ENCODE data around the gene PDIA4.
"Not testable (repeated sequence)": the region's sequence is repeated elsewhere in the genome, so short reads cannot be mapped to it uniquely, and the experiment has no call there.

The PDIA4 gene

DNA sequence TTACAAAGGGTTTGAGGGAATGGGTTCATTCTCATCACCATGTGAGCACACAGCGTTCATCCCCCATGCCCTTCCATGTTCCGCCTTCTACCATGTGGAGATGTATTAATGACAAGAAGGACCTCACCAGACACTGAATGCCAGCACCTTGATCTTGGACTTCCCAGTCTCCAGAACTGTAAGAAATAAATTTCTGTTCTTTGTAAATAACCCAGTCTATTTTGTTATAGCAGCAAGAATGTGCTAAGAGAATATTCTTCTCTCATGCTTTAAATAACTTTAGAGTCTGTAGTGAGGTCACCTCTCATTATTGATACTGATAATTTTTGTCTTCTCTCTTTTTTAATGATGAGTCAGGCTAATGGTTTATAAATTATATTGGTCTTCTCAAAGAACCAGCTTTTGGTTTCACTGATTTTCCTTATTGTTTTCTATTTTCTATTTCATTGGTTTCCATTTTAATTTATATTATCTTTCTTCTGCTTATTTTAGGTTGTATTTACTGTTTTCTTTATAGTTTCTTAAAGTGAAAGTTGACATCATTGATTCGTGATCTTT, 3.1 kb upstream of the PDIA4 start:
- DNase-seq: no peak

DNA sequence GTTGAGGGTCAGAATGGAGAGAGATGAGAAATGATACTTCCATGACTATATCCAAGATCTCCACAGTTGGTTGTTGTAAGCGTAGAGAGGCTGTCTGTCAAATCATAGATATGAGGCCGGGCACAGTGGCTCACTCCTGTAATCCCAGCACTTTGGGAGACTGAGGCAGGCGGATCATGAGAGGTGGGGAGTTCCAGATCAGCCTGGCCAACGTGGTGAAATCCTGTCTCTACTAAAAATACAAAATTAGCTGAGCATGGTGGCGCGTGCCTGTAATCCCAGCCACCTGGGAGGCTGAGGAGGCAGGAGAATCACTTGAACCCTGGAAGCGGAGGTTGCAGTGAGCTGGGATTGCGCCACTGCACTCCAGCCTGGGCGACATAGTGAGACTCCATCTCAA, 2.1 kb upstream of the PDIA4 start:
- DNase-seq: not testable (repeated sequence)

DNA sequence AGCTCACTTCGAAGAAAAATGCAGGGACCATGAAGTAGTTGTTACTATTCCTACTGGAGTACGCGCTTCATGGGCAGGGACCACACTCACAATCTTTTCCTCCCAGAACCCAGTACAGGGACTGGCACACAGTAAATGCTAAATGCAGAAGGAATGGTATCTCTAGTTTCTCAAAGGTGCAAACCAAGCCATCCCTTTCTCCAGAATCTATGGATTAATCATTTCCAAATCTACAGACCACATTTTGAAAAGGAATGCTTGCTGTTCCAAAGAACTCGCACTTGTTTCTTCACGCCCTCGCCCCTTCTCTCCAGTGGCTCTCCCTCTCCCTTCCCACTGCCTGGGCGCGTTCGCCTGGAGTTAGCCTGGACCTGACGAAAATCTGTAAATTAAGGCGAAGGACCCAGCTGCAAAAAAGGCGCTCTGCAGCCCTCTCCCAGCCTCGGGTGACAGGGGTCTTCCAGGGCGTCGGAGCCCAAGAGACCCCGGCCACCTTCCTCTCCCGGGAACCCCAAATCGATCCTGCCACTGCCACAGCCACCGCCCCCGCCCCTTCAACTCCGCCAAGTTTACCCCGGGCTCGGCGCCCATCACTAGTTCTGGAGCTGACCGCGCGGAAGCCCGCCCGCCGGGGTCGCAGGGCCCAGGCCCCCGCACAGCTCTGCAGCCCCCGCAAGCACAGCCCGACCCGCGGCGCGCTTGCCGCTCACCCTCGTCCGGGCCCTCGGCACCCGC, 527 bp downstream of the PDIA4 start:
- DNase-seq: no peak

DNA sequence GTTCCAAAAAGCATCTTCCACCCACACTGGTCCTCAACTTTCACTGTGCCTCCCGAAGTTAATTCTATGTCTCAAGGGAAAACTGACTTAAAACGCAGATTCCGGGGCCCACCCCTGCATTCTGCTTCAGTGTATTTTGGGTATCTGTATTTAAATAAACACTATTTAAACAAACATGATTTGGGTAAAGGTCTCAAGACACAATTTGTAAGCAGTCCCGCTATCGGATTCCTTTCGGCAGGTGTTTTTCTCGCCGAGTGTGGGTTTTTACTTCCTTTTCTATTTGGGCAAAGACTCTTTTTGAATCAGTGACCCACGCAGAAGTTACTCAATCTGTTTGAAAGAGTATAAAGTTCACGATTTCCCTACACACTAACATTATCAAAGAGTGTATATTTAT, 1.2 kb downstream of the PDIA4 start:
- no peak for DNase-seq

DNA sequence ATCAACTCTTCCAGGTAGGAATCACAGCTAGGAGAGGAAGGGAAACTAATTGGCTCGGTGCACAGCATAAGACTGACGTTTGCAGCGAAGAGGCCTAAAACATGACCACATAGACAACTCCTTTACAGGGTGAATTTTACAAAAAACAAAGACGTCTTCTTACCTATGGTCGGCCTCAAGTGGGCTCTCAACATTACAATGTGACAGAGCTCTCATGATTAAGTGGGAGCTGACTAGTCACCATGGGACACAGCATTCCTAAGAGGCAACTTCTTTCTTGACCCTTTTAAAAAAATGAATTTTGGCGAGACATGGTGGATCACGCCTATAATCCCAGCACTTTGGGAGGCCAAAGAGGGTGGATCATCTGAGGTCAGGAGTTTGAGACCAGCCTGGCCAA, 4.6 kb downstream of the PDIA4 start:
- no peak for DNase-seq

DNA sequence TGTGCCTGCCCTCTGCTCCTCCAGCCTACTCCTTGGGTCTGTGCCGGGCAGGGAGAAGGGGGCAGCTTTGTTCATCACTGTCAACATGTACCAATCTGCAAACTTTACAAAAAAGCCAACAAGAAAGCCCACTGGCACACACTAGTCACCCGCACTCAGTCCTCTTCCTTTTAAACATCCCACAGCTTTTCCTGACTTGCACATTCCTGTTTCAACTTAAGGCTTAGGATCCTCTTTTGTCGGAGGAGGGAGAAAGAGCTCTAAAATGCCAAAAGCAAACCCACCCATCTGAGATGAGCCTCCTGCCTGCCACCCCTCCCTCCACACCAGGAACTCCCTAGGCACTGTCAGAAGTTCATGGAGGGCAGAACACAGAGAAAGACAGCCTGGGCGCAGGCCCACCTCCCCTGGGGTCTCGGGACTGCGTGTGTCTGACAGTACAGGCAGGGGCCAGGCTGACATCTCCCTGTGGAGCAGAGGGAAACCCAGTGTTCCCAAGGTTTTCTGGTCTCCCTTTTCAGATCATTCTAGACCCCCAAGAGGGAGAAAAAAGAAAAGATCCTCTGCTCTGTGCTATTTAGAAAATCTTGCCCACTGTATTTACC, 5.4 kb downstream of the PDIA4 start:
- DNase-seq: no peak

DNA sequence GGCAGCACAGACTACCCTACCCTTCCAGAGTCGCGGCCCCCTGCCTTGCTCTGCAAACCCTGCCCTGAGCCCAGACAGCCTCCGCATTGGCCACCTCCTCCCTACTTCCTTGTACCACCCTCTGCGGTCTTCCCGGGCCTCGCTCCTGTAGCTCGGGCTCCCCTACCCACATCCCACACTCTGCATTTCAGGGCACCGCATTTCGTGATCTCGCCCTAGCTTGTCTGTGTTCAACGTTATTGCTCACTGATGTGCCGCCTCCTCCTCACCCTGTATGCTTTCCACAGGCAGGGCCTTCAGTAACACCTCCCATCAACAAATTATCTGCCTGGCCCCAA, 6.6 kb downstream of the PDIA4 start:
- no peak for DNase-seq

DNA sequence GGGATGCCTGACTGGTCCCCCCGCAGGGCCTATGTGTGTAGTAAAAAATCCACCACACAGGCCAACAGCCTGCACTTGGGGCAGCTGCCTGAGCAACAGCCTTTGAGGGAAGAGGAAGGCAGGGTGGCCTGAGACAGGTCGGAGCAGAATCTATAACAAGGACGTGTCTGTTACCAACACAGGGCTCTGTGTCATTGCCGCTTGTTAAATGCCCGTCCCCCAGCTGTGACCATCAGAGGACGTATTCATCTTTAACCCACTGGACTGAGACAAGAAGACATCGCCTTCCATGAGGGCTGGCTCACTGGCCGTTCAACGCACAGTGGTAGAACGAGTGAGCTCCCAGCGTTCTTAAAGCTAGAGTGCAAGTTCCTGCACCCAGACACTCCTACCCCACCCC, 7.8 kb downstream of the PDIA4 start:
- no peak for DNase-seq

DNA sequence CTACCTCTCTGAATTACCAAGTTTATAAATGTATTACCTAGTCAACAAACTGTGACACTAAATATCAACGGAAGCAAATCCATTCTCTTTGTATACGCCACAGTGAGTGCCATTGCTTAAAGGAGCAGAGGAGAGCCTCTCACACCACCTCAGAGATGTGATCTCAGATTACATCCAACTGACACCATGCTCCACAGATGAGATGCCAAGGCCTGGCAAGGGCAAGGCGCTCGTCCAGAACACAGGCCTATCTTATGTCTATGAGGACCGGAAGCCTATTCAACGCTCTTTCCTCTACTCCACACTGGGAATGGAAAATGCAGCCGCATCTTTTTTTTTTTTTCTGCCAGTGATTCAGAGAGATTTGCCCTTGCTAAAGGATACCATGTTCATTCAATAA, 11.4 kb downstream of the PDIA4 start:
- no peak for DNase-seq

DNA sequence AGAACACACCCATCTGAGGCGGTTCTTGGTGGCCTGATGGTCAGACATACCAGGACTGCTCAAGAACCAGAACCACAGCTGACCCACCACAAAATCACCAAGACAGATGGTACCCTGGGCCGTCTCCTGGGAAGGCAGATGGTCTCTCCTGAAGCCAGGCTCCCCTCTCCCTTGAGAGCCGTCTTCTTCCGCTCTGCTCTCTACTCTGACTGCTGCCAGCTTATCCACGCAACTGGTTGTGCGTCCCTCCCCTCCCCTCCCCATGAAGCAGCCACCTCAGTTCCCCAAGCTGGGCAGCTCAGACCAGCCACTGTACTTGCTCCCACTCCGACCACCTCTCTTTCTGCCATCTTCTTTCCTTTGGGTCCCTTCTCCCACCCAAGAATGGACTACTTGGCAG, 14.0 kb downstream of the PDIA4 start:
- no peak for DNase-seq

DNA sequence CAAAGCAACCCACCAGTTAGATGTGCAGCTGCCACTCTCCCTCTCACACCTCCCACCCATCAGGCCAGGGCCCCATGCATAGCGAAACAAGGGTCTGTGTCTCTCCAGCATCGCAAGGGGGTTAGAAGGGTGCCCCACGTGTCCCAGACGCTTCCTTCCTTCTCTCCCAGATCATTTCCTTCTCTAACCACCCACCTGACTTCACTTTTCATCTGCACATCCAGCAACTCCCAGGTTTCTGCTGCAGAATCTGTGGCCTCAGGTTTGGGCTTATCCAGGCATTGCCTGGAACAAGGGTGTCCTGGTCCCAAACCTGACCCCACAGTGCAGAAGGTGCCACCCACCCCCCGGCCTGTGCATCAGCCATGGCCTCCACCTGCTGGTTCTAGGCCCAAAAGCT, 14.4 kb downstream of the PDIA4 start:
- no peak for DNase-seq

DNA sequence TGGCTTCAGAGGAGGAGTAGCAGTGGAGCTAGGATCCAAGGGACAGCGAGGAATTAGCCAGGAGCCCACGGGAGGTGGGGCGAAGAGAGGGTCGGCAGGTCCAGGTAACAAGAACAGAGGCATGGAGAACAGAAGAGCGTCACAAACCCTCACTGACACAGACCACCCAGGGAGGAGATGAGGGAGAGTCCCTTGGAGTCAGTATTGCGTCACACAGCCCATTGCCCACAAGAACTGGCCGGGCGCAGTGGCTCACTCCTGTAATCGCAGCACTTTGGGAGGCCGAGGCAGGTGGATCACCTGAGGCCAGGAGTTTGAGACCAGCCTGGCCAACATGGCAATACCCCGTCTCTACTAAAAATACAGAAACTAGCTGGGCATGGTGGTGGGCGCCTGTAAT, 15.6 kb downstream of the PDIA4 start:
- not testable (repeated sequence) for DNase-seq

DNA sequence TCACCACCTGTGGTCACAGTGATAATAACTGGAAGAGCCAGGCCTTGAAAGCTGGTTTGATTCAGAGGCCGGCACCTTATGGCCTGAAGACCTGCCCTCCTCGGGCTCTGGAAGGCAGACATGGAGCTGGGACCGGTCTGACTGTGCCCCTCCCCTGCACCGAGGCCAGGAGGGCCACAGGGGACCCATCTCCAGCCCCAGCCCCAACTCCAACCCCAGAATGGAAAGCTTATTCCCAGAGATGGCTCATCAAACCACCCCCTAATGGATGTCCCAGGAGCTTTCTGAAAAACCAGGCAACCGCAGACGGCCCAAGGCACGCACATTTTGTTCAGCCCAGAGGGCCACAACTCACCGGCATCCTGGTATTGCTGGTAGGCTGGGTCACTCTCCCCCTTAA, 16.8 kb downstream of the PDIA4 start:
- DNase-seq: no peak

DNA sequence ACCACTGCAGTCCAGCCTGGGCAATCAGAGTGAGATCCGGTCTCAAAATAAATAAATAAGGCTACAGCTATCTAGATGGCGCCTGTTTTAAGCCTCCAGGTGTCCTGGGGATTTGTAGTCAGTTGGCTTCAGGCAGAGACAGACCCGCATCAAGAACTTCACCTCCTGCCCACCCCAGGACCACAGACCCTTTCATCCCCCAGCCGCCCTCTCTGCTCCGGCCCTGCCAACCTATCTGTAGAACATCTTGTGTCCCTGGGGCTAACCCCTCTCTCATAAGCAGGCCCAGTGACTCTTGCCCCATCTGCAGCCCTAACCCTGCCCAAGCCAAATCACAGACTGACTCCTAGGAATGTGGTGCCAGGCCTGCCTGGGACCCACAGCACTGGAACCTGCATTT, 17.9 kb downstream of the PDIA4 start:
- no peak for DNase-seq

DNA sequence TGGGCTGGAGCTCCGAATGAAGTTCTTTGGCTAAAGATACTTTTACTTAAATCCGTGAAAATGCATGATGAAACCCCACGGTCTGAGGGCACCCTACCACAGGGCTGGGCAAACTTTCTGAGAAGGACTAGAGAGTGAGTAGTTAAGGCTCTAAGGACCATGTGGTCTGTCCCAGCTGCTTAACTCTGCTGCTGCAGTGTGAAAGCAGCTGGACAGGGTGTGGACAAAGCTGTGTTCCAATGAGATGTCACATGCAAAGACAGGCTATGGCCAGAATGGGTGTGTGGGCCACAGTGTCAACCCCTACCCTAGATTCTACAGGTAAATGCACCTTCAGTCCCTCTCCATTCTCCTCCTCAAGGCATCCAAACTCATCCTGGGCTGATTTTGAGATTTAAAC, 18.8 kb downstream of the PDIA4 start:
- DNase-seq: no peak

DNA sequence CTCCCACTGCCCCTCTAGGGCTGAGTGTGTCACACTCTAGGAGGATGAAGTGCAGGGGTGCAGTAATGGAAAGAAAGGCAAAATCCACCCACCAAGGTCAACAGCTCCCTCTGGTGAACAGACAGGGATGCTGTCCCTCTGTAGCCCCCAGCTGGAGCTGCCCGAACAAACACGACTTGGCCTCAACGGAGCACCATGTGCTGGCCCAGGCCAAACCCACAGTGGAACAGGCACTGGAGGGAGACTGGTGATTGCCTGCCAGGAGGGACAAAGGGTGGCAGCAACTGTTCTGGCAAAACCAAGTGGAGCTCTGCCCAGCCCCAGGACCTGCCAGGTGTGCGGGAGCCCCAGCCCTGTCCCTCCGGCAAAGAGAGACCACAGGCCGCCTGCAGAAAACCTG, 20.7 kb downstream of the PDIA4 start:
- no peak for DNase-seq

DNA sequence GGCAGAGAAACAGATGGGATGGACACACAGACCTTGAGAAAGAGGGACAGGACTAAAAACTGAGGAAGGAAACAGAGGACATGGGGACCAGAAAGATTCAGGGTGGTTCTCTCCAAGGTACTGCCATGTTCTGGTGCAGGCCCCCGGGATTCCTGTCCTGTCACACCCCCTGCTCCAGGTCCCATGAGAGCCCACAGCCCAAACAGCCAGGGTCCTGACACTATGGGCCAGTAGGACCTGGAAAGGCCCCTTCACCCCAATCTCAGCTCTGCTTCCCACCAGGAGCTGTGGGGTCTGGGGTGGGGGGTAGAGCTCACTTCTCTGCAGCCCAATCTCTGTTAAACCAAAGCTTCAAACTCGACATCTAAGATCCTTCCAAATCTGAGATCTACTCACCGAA, 21.2 kb downstream of the PDIA4 start:
- DNase-seq: no peak

DNA sequence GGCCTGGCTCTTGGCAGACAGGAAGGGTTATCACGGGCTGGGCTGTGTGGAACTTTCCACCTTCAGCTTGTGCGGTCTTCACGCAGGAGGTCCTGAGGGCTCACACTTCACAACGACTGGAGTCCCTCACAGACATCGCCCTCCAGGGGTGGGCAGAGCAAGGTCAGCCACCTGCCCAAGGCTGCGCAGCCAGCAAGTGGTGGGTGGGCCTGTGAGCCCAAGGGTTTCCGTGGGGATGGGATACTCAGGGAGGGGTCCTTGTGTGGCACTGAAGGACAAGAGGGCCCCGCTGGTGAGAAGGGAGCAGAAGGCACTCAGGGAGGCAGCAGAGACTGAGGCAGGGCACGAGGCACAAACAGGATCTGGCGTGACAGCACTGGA, 22.0 kb downstream of the PDIA4 start:
- no peak for DNase-seq

DNA sequence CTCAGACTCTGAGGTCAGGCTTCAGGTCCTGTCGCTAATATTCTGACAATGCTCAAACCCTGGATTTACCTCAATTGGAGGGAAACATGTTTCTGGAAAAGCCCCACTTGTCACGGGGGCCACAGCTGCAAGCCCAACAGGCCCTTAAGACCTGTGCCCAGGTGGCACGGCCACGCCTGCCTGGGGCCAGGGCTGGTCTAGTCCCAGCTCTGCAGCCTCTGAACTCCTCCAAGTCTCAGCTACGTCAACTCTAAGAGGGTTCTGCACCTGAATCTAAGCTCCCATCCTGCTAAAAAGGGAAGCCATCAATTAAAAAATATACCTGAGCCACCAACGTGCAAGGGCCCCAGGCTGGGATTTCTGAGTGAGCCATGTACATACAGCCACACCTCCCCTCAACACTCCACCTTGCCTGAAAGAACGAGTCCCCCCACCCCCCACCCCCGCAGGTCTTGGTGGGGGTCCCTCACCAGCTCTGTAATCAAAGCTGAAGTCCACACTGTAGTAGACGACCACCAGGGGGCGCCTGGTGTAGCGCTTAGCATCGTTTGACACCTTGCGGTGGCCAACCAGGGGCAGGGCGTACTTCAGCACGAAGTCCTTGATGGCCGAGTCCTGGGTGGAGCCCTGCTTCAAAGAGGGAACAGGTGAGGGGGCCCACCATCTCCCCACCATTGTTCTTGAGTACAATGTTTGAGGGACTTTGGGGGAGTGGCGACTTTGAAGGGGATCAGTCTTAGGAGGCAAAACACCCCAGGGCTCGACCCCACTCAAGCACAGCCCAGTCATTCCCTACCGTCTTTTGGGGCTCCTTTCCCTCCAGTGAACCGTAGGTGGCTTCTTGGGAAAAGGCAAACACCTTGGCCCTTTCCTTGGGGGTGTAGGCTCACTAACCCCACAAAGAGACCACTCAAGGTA, 22.6 kb downstream of the PDIA4 start:
- DNase-seq: peak; percentile 54

DNA sequence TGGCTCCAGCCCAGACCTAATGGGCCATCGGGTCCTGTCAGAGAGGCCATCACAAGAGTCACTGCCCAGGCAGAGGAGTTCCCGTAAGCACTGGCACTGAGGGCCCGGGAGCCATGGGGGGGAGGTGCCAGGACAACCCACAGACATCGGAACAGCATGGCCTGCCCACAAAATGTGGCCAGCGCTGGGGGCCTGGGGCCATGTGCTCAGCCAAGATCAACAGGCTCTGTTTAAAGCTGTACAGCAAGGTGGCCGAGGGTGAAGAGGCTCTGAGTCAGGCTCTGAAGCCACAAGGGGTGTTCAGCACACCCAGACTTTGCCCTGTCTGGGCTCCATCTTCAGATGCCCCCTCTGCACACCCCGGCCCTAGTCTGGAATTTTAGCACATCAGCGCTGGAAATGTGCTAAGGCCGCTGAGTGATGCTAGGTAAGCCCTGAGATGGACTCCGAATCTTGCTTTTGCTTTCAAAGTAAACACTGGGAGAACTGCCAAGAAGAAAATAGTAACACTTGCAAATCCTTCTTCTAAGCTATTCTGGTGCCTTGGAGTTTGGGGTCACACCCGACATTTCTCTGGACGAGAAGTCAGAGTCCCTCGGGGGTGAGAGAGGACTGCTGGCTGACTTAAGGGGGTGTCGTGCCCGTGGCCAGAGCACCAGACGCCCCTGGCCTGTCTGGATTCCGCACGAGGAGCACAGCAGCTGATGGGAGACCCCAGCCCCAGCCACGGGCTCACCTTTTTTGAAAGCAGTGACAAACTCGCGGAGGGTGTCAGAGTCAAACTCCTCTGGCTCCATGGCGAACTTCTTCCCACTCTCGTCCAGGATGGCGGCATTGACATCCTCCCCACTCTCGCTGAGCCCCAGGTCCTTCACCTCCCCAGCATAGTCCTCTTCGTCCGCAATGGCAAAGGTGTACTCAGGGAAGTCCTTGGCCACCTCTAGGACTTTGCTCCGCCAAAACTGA, 23.6 kb downstream of the PDIA4 start:
- DNase-seq: no peak

DNA sequence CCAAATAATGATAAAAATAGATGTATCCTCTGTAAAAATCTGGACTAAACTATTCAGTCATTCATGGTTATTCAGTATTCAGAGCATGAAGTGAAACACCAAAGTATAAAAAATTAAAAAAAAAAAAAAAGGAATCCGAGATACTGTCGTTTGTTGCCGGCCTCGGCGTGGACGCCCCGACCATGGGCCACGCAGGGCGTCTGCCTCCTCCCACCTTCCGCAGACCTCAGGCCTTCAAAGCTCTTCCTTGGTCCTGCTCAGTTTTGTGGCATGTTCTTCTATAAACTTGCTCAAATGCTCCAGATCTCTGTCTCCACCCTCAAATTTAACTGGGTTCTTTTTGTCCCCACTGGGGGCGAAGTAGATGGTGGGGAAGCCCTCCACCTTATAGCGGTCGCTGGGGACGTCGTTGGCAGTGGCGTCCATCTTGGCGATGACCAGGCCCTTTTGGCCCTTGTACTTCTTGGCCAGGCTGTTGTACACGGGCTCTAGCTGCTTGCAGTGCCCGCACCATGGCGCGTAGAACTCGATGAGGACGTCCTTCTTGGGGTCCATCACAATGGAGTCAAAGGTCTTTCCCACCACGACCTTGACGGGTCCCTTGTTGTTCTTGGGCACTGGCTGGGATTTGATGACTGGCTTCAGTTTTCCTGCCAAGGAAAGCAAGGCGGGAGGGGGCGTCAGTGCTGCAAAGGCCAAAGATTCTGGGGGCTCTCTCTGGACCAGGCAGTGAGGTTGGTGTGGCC, 24.6 kb downstream of the PDIA4 start:
- no peak for DNase-seq

DNA sequence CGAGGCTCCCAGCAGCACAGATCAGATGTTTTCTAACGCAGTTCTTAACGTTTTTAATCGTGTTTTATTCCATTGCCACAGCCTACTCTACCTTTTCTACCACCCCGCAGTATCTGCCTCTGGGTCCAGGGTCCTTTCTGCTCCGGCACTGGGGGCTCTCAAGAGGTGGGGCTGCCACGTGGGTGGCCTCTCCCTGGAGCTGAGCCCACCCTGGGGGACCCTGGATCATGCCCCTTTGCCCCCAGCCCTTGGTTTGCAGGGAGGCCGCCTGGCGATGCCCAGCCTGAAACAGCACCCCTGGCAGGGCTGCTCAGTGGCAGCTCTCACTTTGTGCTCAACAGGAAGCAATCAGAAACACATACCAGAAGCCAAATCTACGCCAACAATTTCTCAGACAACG, 25.3 kb downstream of the PDIA4 start:
- no peak for DNase-seq
